ENCODE results near the gene PDSS2.

DNA sequence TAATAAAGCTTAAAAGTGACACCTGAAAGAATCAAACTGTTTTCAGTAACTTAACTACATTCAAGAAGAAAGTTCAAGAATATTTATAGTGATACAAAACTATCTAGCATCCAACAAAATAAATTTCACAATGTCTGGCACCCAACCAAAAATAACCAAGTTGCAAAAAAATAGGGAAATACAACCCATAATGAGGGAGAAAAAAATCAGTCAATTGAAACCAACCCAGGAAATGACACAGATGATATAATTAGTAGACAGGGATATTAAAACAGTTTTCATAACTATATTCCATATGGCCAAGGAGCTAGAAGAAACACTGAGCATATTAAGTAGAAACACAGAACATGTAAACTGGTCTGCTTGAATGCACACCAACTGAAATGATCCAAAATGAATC is 223.9 kb downstream of the PDSS2 start:
- TF ChIP-seq, protein P1, sequence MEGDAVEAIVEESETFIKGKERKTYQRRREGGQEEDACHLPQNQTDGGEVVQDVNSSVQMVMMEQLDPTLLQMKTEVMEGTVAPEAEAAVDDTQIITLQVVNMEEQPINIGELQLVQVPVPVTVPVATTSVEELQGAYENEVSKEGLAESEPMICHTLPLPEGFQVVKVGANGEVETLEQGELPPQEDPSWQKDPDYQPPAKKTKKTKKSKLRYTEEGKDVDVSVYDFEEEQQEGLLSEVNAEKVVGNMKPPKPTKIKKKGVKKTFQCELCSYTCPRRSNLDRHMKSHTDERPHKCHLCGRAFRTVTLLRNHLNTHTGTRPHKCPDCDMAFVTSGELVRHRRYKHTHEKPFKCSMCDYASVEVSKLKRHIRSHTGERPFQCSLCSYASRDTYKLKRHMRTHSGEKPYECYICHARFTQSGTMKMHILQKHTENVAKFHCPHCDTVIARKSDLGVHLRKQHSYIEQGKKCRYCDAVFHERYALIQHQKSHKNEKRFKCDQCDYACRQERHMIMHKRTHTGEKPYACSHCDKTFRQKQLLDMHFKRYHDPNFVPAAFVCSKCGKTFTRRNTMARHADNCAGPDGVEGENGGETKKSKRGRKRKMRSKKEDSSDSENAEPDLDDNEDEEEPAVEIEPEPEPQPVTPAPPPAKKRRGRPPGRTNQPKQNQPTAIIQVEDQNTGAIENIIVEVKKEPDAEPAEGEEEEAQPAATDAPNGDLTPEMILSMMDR (conservative IDR thresholded peaks at IDR 0.05; ENCODE audit: low read length): no peak
- no peak for TF ChIP-seq EZH2phosphoT487 (IDR thresholded peaks at IDR 0.05; ENCODE audit: borderline replicate concordance)
